GM21786 (cell line): ENCODE data around the gene FMN1.

Source experiments
- ATAC-seq: cut with Tn5 transposase; IDR thresholded peaks from one replicate; pipeline ENCODE4 v1.9.1; 2021; ENCODE audit not compliant: unreplicated experiment

The FMN1 gene

GRCh38 chr15:32893421-32893820 lies 301.1 kb downstream of the FMN1 start:
- ATAC-seq: no peak

GRCh38 chr15:32889214-32889613 lies 305.3 kb downstream of the FMN1 start:
- ATAC-seq: no peak

- ATAC-seq: no peak
Measured at GRCh38 chr15:32888221-32888761, 306.2 kb downstream of the FMN1 start.

GRCh38 chr15:32887090-32887489 lies 307.4 kb downstream of the FMN1 start:
- no peak for ATAC-seq

- ATAC-seq: no peak
Measured at GRCh38 chr15:32886459-32886858, 308.1 kb downstream of the FMN1 start.

- ATAC-seq: no peak
Measured at GRCh38 chr15:32885713-32886112, 308.8 kb downstream of the FMN1 start.

GRCh38 chr15:32884146-32884545 lies 310.4 kb downstream of the FMN1 start:
- no peak for ATAC-seq

- no peak for ATAC-seq
Measured at GRCh38 chr15:32882955-32883354, 311.6 kb downstream of the FMN1 start.

- no peak for ATAC-seq
Measured at GRCh38 chr15:32881528-32881927, 313.0 kb downstream of the FMN1 start.

- no peak for ATAC-seq
Measured at GRCh38 chr15:32880642-32881041, 313.9 kb downstream of the FMN1 start.

- ATAC-seq: no peak
Measured at GRCh38 chr15:32879980-32880379, 314.5 kb downstream of the FMN1 start.

GRCh38 chr15:32878869-32879805 lies 315.4 kb downstream of the FMN1 start:
- no peak for ATAC-seq

- no peak for ATAC-seq
Measured at GRCh38 chr15:32878342-32878741, 316.2 kb downstream of the FMN1 start.

- no peak for ATAC-seq
Measured at GRCh38 chr15:32877252-32878019, 317.1 kb downstream of the FMN1 start.

GRCh38 chr15:32873284-32874114 lies 321.0 kb downstream of the FMN1 start:
- ATAC-seq: no peak

- no peak for ATAC-seq
Measured at GRCh38 chr15:32872621-32873283, 321.8 kb downstream of the FMN1 start.

GRCh38 chr15:32871883-32872282 lies 322.6 kb downstream of the FMN1 start:
- ATAC-seq: no peak

- peak; percentile 75 for ATAC-seq
Measured at GRCh38 chr15:32870240-32871033, 324.1 kb downstream of the FMN1 start.

- no peak for ATAC-seq
Measured at GRCh38 chr15:32869776-32870175, 324.7 kb downstream of the FMN1 start.

- no peak for ATAC-seq
Measured at GRCh38 chr15:32867313-32867626, 327.2 kb downstream of the FMN1 start.
